HG03097 (cell line): Measurements from ENCODE around the gene DNAJB11.

ENCODE experiments used
- ATAC-seq: cut with Tn5 transposase; IDR thresholded peaks from one replicate; pipeline ENCODE4 v1.9.1; 2021; ENCODE audit not compliant: unreplicated experiment, low FRiP score

The DNAJB11 gene

GRCh38 chr3:186593862-186594261 lies 23.3 kb downstream of the DNAJB11 start:
- ATAC-seq = no peak

DNA sequence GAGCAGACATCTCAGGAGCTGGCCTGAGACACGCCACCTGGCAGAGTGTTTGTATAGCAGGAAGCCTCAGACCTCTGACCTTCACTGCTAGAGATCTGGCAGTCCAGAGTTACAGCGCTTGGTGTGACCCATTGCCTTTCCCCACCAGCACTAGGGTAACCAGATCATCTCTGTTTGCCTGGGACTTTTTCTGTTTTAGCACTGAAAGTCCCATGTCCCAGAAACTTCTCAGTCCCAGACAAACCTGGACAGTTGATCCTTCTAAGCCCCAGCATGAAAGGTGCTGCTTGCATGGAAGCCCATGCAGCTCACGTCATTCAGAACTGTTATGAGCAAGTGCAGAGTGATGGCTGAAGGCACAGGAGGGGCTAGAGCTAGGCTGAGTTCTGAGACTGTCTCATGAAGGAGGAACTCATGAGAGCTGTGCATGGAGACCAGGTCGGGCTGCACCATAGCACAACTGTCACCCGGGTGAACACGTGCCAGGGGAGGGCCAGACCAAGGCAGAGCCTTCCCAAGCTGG lies 24.1 kb downstream of the DNAJB11 start:
- no peak for ATAC-seq

DNA sequence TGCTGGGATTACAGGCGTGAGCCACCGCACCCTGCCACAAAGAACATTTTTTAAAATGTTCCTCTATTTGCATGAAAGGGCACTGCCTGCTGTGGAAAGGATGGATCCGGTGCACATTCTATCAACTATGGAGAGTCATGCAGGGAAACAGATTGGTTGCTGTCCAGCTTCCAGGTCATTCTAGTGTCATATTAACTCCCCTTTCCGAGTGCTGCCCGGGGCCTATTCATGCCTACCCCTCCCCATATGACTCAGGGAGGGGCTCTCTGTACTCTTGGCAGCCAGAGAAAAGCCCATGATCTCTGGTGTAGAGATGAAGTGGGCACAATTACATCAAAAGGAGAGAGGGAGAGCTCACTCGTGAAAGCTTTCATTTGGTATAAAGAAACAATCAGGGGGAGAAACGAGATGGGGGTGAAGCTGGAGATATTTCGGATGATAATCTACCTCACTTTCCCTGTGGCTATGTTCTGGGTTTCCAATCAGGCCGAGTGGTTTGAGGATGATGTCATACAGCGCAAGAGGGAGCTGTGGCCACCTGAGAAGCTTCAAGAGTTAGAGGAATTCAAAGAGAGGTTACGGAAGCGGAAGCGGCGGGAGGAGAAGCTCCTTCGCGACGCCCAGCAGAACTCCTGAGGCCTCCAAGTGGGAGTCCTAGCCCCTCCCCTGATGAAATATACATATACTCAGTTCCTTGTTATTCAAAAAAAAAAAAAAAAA lies 26.2 kb downstream of the DNAJB11 start:
- ATAC-seq = no peak

GRCh38 chr3:186598108-186598784 lies 27.7 kb downstream of the DNAJB11 start:
- no peak for ATAC-seq

- ATAC-seq = no peak
These were observed 28.2 kb downstream of the DNAJB11 start for GRCh38 chr3:186598794-186599141.

GRCh38 chr3:186599142-186599784 lies 28.7 kb downstream of the DNAJB11 start:
- ATAC-seq = no peak

GRCh38 chr3:186599785-186600166 lies 29.3 kb downstream of the DNAJB11 start:
- no peak for ATAC-seq

DNA sequence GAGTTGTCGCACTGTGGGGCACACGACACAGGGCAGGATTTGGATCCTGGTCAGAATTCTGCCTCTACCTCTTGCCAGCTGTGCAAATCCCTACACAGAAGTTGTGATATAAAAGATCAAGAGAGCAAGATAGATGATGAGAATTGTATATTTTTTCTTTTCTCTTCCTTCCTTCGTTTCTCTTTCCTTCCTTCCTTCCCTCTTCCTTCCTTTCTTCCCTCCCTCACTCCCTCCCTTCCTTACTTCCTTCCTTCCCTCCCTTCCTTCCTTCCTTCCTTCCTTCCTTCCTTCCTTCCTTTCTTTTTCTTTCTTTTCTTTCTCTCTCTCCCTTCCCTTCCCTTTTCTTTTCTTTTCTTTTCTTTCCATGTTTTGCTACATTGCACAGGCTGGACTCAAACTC lies 30.4 kb downstream of the DNAJB11 start:
- ATAC-seq = no peak

- ATAC-seq = no peak
These were observed 32.6 kb downstream of the DNAJB11 start for GRCh38 chr3:186603159-186603558.

DNA sequence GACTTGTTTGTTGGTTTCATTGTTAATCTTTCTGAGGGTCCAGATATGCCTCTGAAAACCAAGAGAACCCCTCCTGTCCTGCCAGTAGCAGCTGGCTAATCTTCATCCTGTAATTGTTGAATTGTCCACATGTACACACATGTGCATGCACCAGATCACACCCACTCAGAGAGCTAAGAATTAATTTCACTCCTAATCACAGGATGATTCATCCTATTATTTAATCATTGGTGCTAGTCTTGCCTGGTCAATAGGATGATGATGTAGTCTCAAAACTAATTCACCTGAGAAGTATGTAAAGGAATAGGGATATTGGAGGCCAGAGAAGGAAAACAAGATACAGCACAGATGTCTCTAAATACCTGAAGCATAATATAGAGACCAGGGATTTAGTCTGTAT lies 34.6 kb downstream of the DNAJB11 start:
- no peak for ATAC-seq

- no peak for ATAC-seq
These were observed 35.3 kb downstream of the DNAJB11 start for GRCh38 chr3:186605561-186606545.

DNA sequence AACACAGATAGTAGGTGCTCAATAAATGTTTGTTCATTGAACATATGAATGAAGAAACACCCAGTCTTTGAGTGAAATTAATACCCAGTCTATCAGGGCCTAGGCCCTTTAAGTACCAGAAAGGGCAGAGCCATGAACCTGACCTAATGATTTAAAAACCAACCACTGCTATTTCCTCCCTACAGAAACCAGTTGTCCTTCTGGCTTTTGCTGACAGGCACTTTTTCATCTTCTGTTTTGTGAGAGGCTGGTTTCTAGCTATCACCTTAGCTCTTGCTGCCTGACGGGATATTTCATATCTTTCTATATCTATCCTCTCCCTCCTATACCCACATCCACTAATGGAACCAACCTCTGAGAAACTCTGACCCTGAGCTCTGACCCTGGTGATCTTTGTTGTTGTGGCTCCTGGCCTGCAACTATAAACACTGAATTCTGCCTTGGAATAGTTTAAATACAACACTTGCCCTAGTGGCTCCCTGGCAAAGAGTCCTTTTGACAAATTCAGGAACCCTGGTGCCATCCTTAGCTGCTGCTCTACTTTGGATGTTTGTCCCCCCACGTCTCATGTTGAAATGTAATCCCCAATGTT lies 38.2 kb downstream of the DNAJB11 start:
- ATAC-seq = no peak

- ATAC-seq = no peak
These were observed 38.8 kb downstream of the DNAJB11 start for GRCh38 chr3:186609247-186609868.

- ATAC-seq = no peak
These were observed 41.5 kb downstream of the DNAJB11 start for GRCh38 chr3:186612065-186612464.

GRCh38 chr3:186612721-186613636 lies 42.5 kb downstream of the DNAJB11 start, which contains the start of gene AHSG:
TSS of gene AHSG (plus strand) at chr3:186613060. CDS start at chr3:186613142, 82 bp downstream.
- ATAC-seq = no peak

DNA sequence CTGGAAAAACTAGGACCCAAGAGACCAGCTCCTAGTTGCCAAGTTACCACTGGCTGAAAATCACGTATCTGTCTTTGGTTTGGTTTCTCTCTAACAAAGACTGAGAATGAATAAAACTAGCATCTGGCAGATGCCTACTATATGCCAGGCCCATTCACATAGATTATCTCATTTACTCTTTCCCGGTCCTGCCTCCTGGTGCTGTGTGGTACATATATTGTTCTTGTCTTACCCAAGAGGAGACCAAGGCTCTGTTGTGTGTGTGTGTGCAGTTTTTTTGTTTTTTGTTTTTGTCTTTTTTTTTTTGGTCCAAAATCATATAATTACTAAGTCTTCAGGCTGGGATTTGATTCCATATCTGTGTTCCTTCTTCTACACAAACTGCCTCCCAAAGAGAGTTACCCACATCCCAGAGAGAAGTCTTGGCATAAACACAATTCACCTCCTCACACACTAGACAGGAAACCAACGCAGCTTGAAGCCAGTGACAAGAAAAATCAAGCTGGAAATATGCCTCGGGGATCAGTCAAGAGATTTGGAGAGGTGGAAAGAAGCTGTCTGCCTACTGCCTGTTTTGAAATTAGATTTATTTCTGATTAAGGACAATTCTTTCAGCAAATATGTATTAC lies 43.2 kb downstream of the DNAJB11 start:
- no peak for ATAC-seq

DNA sequence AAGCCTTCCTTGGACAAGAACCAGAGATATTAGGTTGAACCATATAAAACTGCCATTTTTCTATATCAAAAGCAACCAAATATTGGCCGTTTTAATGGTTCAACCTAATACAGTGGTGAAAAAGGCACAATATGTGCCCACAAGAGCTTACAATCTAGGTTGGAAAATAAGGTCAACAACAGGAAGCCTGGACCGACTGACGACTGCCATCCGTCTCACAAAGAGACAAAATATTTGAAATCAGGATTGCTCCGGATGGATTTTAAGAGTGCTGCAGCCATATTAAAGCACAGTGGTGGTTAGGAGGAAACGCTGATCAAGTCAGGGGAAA lies 43.7 kb downstream of the DNAJB11 start:
- no peak for ATAC-seq
